Measurements from ENCODE around the gene RIC8B. TPM values are rescaled to one million over a fixed set of nuclear protein-coding genes. Genes with fewer than 3 reads are reported as not detected.

The RIC8B gene
- polyA plus RNA-seq, 1 donor (not counting 4 experiments of a cell fraction or from before 2014, with no cell fraction given) = 6.8 TPM

GRCh38 chr12:106814714-106815113 is 40.2 kb downstream of the RIC8B start:
- no peak overlapping the region for H3K9ac ChIP-seq (ENCODE audit: control insufficient read depth, extremely low read depth, insufficient read depth, low read length)
- TF ChIP-seq EZH2 (IDR thresholded peaks at IDR 0.05; ENCODE audit: low read length) (no peak), CTCF (optimal IDR thresholded peaks at IDR 0.05 in 1 of 3, IDR thresholded peaks at IDR 0.05 in 1 of 3, conservative IDR thresholded peaks at IDR 0.05 in 1 of 3; ENCODE audit: extremely low read depth in 1 of 3, insufficient read depth in 2 of 3, low read length in 3 of 3) (no peak)
- no peaks in the 10 kb centered on the region for H3K9me3 ChIP-seq (ENCODE audit: control insufficient read depth, low read depth, low read length)
- no peak for DNase-seq (ENCODE audit: low read depth, low spot score)
- H2AFZ ChIP-seq (ENCODE audit: control insufficient read depth, low read length) = no peak overlapping the region
- H3K27me3 ChIP-seq (ENCODE audit: control insufficient read depth, extremely low read depth, insufficient read depth, low read length) = no peaks in the 10 kb centered on the region
- dilution Hi-C loops (cut with MboI; ENCODE audit: extremely low pct_ligation_motif_present, low sequenced_read_pairs) = no loop called here
- no peak for FAIRE-seq
- H3K27ac ChIP-seq (ENCODE audit: control insufficient read depth, insufficient read depth, low read length) = no peak overlapping the region
- H3K4me2 ChIP-seq (ENCODE audit: control insufficient read depth, extremely low read depth, insufficient read depth, low read depth, low read length) = no peak overlapping the region
- H3K79me2 ChIP-seq (ENCODE audit: control insufficient read depth, insufficient read depth, low read length) = no peaks in the 10 kb centered on the region
- H3K36me3 ChIP-seq (ENCODE audit: control insufficient read depth in 2 of 2, extremely low read depth in 1 of 2, insufficient read depth in 2 of 2, low read length in 2 of 2) = peaks cover 0 to 6% of the 10 kb centered on the region in 2 experiments
- H3K4me3 ChIP-seq (ENCODE audit: control insufficient read depth in 2 of 3, extremely low read depth in 1 of 3, insufficient read depth in 2 of 3, low read depth in 1 of 3, low read length in 3 of 3) = no peak overlapping the region
- no peaks in the 10 kb centered on the region for H3K9me1 ChIP-seq (ENCODE audit: control insufficient read depth, extremely low read depth, insufficient read depth, low read length)
- no peaks in the 10 kb centered on the region for H4K20me1 ChIP-seq (ENCODE audit: control insufficient read depth, extremely low read depth, insufficient read depth, low read length)
- no peaks in the 10 kb centered on the region for H3K4me1 ChIP-seq (ENCODE audit: control insufficient read depth, extremely low read depth, insufficient read depth, low read length)

GRCh38 chr12:106815741-106816140 is 41.3 kb downstream of the RIC8B start:
- Histone ChIP-seq H3K4me1 (ENCODE audit: control insufficient read depth, extremely low read depth, insufficient read depth, low read length) (no peaks in the 10 kb centered on the region), H3K9ac (ENCODE audit: control insufficient read depth, extremely low read depth, insufficient read depth, low read length) (no peak overlapping the region), H2AFZ (ENCODE audit: control insufficient read depth, low read length) (no peak overlapping the region), H3K4me3 (ENCODE audit: control insufficient read depth in 2 of 3, extremely low read depth in 1 of 3, insufficient read depth in 2 of 3, low read depth in 1 of 3, low read length in 3 of 3) (no peak overlapping the region), H3K4me2 (ENCODE audit: control insufficient read depth, extremely low read depth, insufficient read depth, low read depth, low read length) (no peak overlapping the region), H3K36me3 (ENCODE audit: control insufficient read depth in 2 of 2, extremely low read depth in 1 of 2, insufficient read depth in 2 of 2, low read length in 2 of 2) (peaks cover 0 to 6% of the 10 kb centered on the region in 2 experiments), H3K27me3 (ENCODE audit: control insufficient read depth, extremely low read depth, insufficient read depth, low read length) (no peaks in the 10 kb centered on the region), H3K9me1 (ENCODE audit: control insufficient read depth, extremely low read depth, insufficient read depth, low read length) (no peaks in the 10 kb centered on the region), H3K27ac (ENCODE audit: control insufficient read depth, insufficient read depth, low read length) (no peak overlapping the region), H3K9me3 (ENCODE audit: control insufficient read depth, low read depth, low read length) (no peaks in the 10 kb centered on the region), H4K20me1 (ENCODE audit: control insufficient read depth, extremely low read depth, insufficient read depth, low read length) (no peaks in the 10 kb centered on the region), H3K79me2 (ENCODE audit: control insufficient read depth, insufficient read depth, low read length) (no peaks in the 10 kb centered on the region)
- no peak for DNase-seq (ENCODE audit: low read depth, low spot score)
- dilution Hi-C loops (cut with MboI; ENCODE audit: extremely low pct_ligation_motif_present, low sequenced_read_pairs) = no loop called here
- no peak for TF ChIP-seq CTCF (optimal IDR thresholded peaks at IDR 0.05 in 1 of 3, IDR thresholded peaks at IDR 0.05 in 1 of 3, conservative IDR thresholded peaks at IDR 0.05 in 1 of 3; ENCODE audit: extremely low read depth in 1 of 3, insufficient read depth in 2 of 3, low read length in 3 of 3)
- TF ChIP-seq EZH2 (IDR thresholded peaks at IDR 0.05; ENCODE audit: low read length) = no peak
- no peak for FAIRE-seq

All from keratinocyte (primary cell).